Erythroblast (primary cell): ENCODE results near the gene C12orf56.

ENCODE experiments used
- GATA1 ChIP-seq: IDR thresholded peaks from 2 replicates; pipeline ENCODE4 v1.6.1; 2011; ENCODE audit warnings: low read depth, mild to moderate bottlenecking, control low read depth, low read length, moderate library complexity
- POLR2A ChIP-seq: IDR thresholded peaks from 2 replicates; pipeline ENCODE4 v1.6.1; 2011; ENCODE audit warnings: mild to moderate bottlenecking, low read length

- TF ChIP-seq POLR2A (no peak), GATA1 (no peak)
These were observed 86.0 kb downstream of the C12orf56 start for GRCh38 chr12:64304571-64304970.
